Skeletal muscle tissue (tissue), 4 donors: ENCODE results near the gene FLT4. TPM values are rescaled to one million over a fixed set of nuclear protein-coding genes. Genes with fewer than 3 reads are reported as not detected.

Experiments used
- H3K27ac ChIP-seq: one replicate; pipeline ENCODE4 v1.7.0; 2013; ENCODE audit warnings: mild to moderate bottlenecking, low read depth, low read length, inconsistent platforms
- H3K27me3 ChIP-seq, 3 donors: one replicate each; pipeline ENCODE4 v1.7.0; 2013; ENCODE audit warnings: low read length in 3 of 3; ENCODE audit not compliant: control insufficient read depth in 3 of 3, insufficient read depth in 3 of 3
- H3K36me3 ChIP-seq, 3 donors: one replicate each; pipeline ENCODE4 v1.7.0; 2013; ENCODE audit warnings: low read length in 3 of 3; ENCODE audit not compliant: control insufficient read depth in 3 of 3, insufficient read depth in 3 of 3
- H3K4me1 ChIP-seq, 3 donors: one replicate each; pipeline ENCODE4 v1.7.0; 2013; ENCODE audit warnings: low read length in 3 of 3, mild to moderate bottlenecking in 3 of 3; ENCODE audit not compliant: control insufficient read depth in 3 of 3, insufficient read depth in 3 of 3
- H3K4me3 ChIP-seq, 3 donors: one replicate each; pipeline ENCODE4 v1.7.0; 2013; ENCODE audit warnings: low read length in 3 of 3
- H3K9ac ChIP-seq, 3 donors: one replicate each; pipeline ENCODE4 v1.7.0; 2013; ENCODE audit warnings: low read length in 3 of 3, mild to moderate bottlenecking in 3 of 3, moderate library complexity in 2 of 3, low read depth in 1 of 3
- H3K9me3 ChIP-seq, 3 donors: one replicate each; pipeline ENCODE4 v1.7.0; 2013; ENCODE audit warnings: low read length in 3 of 3; ENCODE audit not compliant: control insufficient read depth in 3 of 3
- total RNA-seq: library from RNA; depleted of rRNA; stranded (reverse); fragments of >200 nt; gene quantifications from one replicate; pipeline ENCODE4 v1.2.3, GENCODE V29; 2014
- donor health status: Osteomylitis.

The FLT4 gene
- total RNA-seq, 1 donor from 2014 or later = 8.4 TPM

GRCh38 chr5:180623411-180623834 lies 26.0 kb downstream of the FLT4 start:
- Histone ChIP-seq H3K9ac (no peak overlapping the region), H3K27me3 (peaks cover 8 to 31% (median 12%) of the 10 kb centered on the region in 3 donors), H3K9me3 (no peaks in the 10 kb centered on the region), H3K36me3 (peaks cover 0 to 2% (median 0%) of the 10 kb centered on the region in 3 donors), H3K4me1 (peaks cover 0 to 3% (median 0%) of the 10 kb centered on the region in 3 donors), H3K27ac (no peak overlapping the region), H3K4me3 (no peak overlapping the region)

- Histone ChIP-seq H3K27me3 (peaks cover 10 to 31% (median 12%) of the 10 kb centered on the region in 3 donors), H3K9ac (no peak overlapping the region), H3K4me3 (no peak overlapping the region), H3K36me3 (peaks cover 0 to 2% (median 0%) of the 10 kb centered on the region in 3 donors), H3K27ac (peak overlapping the region; percentile 30), H3K9me3 (no peaks in the 10 kb centered on the region), H3K4me1 (peaks cover 0 to 3% (median 0%) of the 10 kb centered on the region in 3 donors)
Measured at GRCh38 chr5:180622910-180623309, 26.5 kb downstream of the FLT4 start.

GRCh38 chr5:180621311-180621710 lies 28.1 kb downstream of the FLT4 start:
- Histone ChIP-seq H3K27ac (no peak overlapping the region), H3K9me3 (no peaks in the 10 kb centered on the region), H3K9ac (no peak overlapping the region), H3K36me3 (peaks cover 0 to 2% (median 0%) of the 10 kb centered on the region in 3 donors), H3K4me1 (peaks cover 0 to 3% (median 0%) of the 10 kb centered on the region in 3 donors), H3K27me3 (peaks cover 10 to 34% (median 12%) of the 10 kb centered on the region in 3 donors), H3K4me3 (no peak overlapping the region)

- Histone ChIP-seq H3K27me3 (peaks cover 10 to 34% (median 12%) of the 10 kb centered on the region in 3 donors), H3K27ac (no peak overlapping the region), H3K9ac (no peak overlapping the region), H3K9me3 (no peaks in the 10 kb centered on the region), H3K4me3 (no peak overlapping the region), H3K36me3 (peaks cover 0 to 2% (median 0%) of the 10 kb centered on the region in 3 donors), H3K4me1 (peaks cover 0 to 3% (median 0%) of the 10 kb centered on the region in 3 donors)
Measured at GRCh38 chr5:180620014-180620413, 29.4 kb downstream of the FLT4 start.

GRCh38 chr5:180619563-180619915 lies 29.9 kb downstream of the FLT4 start:
- Histone ChIP-seq H3K27me3 (peaks cover 10 to 34% (median 12%) of the 10 kb centered on the region in 3 donors), H3K4me1 (peaks cover 0 to 2% (median 0%) of the 10 kb centered on the region in 3 donors), H3K9me3 (no peaks in the 10 kb centered on the region), H3K36me3 (peaks cover 0 to 2% (median 0%) of the 10 kb centered on the region in 3 donors), H3K27ac (no peak overlapping the region), H3K9ac (no peak overlapping the region), H3K4me3 (no peak overlapping the region)

- Histone ChIP-seq H3K9ac (no peak overlapping the region), H3K27me3 (peaks cover 10 to 34% (median 12%) of the 10 kb centered on the region in 3 donors), H3K4me1 (no peaks in the 10 kb centered on the region), H3K4me3 (no peak overlapping the region), H3K27ac (no peak overlapping the region), H3K9me3 (no peaks in the 10 kb centered on the region), H3K36me3 (peaks cover 0 to 2% (median 0%) of the 10 kb centered on the region in 3 donors)
Measured at GRCh38 chr5:180618829-180619562, 30.4 kb downstream of the FLT4 start.

GRCh38 chr5:180618487-180618828 lies 30.9 kb downstream of the FLT4 start:
- Histone ChIP-seq H3K9me3 (no peaks in the 10 kb centered on the region), H3K36me3 (peaks cover 0 to 2% (median 0%) of the 10 kb centered on the region in 3 donors), H3K4me1 (no peaks in the 10 kb centered on the region), H3K27ac (no peak overlapping the region), H3K4me3 (no peak overlapping the region), H3K9ac (no peak overlapping the region), H3K27me3 (peaks cover 10 to 34% (median 12%) of the 10 kb centered on the region in 3 donors)

- peaks cover 0 to 22% (median 6%) of the 10 kb centered on the region in 3 donors for H3K27me3 ChIP-seq
- H3K9ac ChIP-seq = no peak overlapping the region
- no peaks in the 10 kb centered on the region for H3K4me1 ChIP-seq
- H3K9me3 ChIP-seq = no peaks in the 10 kb centered on the region
- no peak overlapping the region for H3K4me3 ChIP-seq
- no peaks in the 10 kb centered on the region for H3K36me3 ChIP-seq
- H3K27ac ChIP-seq = no peak overlapping the region
Measured at GRCh38 chr5:180613814-180614188, 35.6 kb downstream of the FLT4 start.

- Histone ChIP-seq H3K27me3 (peaks cover 0 to 20% (median under 1%) of the 10 kb centered on the region in 3 donors), H3K36me3 (no peaks in the 10 kb centered on the region), H3K9me3 (no peaks in the 10 kb centered on the region), H3K4me3 (no peak overlapping the region), H3K4me1 (no peaks in the 10 kb centered on the region), H3K9ac (no peak overlapping the region), H3K27ac (no peak overlapping the region)
Measured at GRCh38 chr5:180613188-180613813, 36.1 kb downstream of the FLT4 start.

- no peak overlapping the region for H3K4me3 ChIP-seq
- no peak overlapping the region for H3K27ac ChIP-seq
- no peaks in the 10 kb centered on the region for H3K9me3 ChIP-seq
- no peaks in the 10 kb centered on the region for H3K4me1 ChIP-seq
- no peaks in the 10 kb centered on the region for H3K36me3 ChIP-seq
- no peak overlapping the region for H3K9ac ChIP-seq
- peaks cover 0 to 20% (median 0%) of the 10 kb centered on the region in 3 donors for H3K27me3 ChIP-seq
Measured at GRCh38 chr5:180612683-180613082, 36.7 kb downstream of the FLT4 start.
